Neural cell (in vitro differentiated cells): ENCODE data around the gene ATP2B2. TPM values are rescaled to one million over a fixed set of nuclear protein-coding genes. Genes with fewer than 3 reads are reported as not detected.

Source experiments
- H2AFZ ChIP-seq: fragments of 200-600, 300-800 bp; sonication (generic), shearing (Covaris generic); 2 replicates; pipeline ENCODE4 v1.6.0; 2014; ENCODE audit warnings: low read depth, mild to moderate bottlenecking, antibody characterized with exemption, low read length, moderate library complexity
- H3F3A ChIP-seq: fragments of 200-600 bp; shearing (Covaris generic); 2 replicates; pipeline ENCODE4 v1.6.1; 2016; ENCODE audit warnings: mild to moderate bottlenecking, moderate library complexity, mixed read lengths, antibody characterized with exemption, low read length; ENCODE audit not compliant: insufficient read depth, poor library complexity, severe bottlenecking
- H3K27ac ChIP-seq: fragments of 200-600, 300-800 bp; sonication (generic), shearing (Covaris generic); 2 replicates; pipeline ENCODE4 v1.5.1; 2014; ENCODE audit warnings: mild to moderate bottlenecking, low read length, moderate library complexity
- H3K27me3 ChIP-seq: fragments of 300-800, 200-600 bp; sonication (generic), shearing (Covaris generic); 2 replicates; pipeline ENCODE4 v1.6.0; 2014; ENCODE audit warnings: mild to moderate bottlenecking, low read depth, low read length, moderate library complexity; ENCODE audit not compliant: insufficient read depth
- H3K36me3 ChIP-seq: fragments of 300-800, 200-600 bp; sonication (generic), shearing (Covaris generic); 2 replicates; pipeline ENCODE4 v1.5.1; 2014; ENCODE audit warnings: mild to moderate bottlenecking, antibody characterized with exemption, low read length, moderate library complexity; ENCODE audit not compliant: insufficient read depth
- H3K4me2 ChIP-seq: fragments of 300-800, 200-600 bp; sonication (generic), shearing (Covaris generic); 2 replicates; pipeline ENCODE4 v1.6.0; 2014; ENCODE audit warnings: mild to moderate bottlenecking, low read length
- H3K4me3 ChIP-seq: fragments of 300-800, 200-600 bp; sonication (generic), shearing (Covaris generic); 2 replicates; pipeline ENCODE4 v1.5.1; 2014; ENCODE audit warnings: mild to moderate bottlenecking, low read length, moderate library complexity
- H3K79me2 ChIP-seq: fragments of 200-600 bp; shearing (Covaris generic); replicated peaks from 2 replicates; pipeline ENCODE4 v1.6.0; 2014; ENCODE audit warnings: mild to moderate bottlenecking, low read length, moderate library complexity; ENCODE audit not compliant: insufficient read depth
- H3K9ac ChIP-seq: fragments of 300-800, 200-600 bp; sonication (generic), shearing (Covaris generic); 2 replicates; pipeline ENCODE4 v1.6.1; 2016; ENCODE audit warnings: mild to moderate bottlenecking, low read length, mixed read lengths
- H3K9me2 ChIP-seq: fragments of 200-600 bp; shearing (Covaris generic); 2 replicates; pipeline ENCODE4 v1.6.1; 2016; ENCODE audit warnings: mild to moderate bottlenecking, low read length, mixed read lengths; ENCODE audit not compliant: insufficient read depth
- H3K9me3 ChIP-seq: fragments of 200-600, 300-800 bp; sonication (generic), shearing (Covaris generic); 2 replicates; pipeline ENCODE4 v1.6.1; 2016; ENCODE audit warnings: mild to moderate bottlenecking, mixed run types, low read length, moderate library complexity, mixed read lengths
- H4K20me1 ChIP-seq: fragments of 200-600 bp; shearing (Covaris generic); 2 replicates; pipeline ENCODE4 v1.6.1; 2016; ENCODE audit warnings: mild to moderate bottlenecking, mixed run types; ENCODE audit not compliant: insufficient read depth
- EP300 ChIP-seq: fragments of 450-650 bp; conservative IDR thresholded peaks from 2 replicates; pipeline ENCODE4 v1.6.1; 2014; ENCODE audit warnings: antibody characterized with exemption, mild to moderate bottlenecking, moderate library complexity; ENCODE audit not compliant: poor library complexity, severe bottlenecking
- EZH2 ChIP-seq: fragments of 200-600, 300-800 bp; shearing (Covaris generic), sonication (generic); IDR thresholded peaks from 2 replicates; pipeline ENCODE4 v1.6.1; 2014; ENCODE audit warnings: antibody characterized with exemption, low read length, borderline replicate concordance, mild to moderate bottlenecking; ENCODE audit not compliant: insufficient read depth, poor library complexity, severe bottlenecking
- MXI1 ChIP-seq: fragments of 450-650 bp; conservative IDR thresholded peaks from 2 replicates; pipeline ENCODE4 v1.6.1; 2014; ENCODE audit warnings: antibody characterized with exemption, mild to moderate bottlenecking; ENCODE audit not compliant: poor library complexity, severe bottlenecking
- POLR2AphosphoS5 ChIP-seq: IDR thresholded peaks from 2 replicates; pipeline ENCODE4 v1.6.1; 2012
- RAD21 ChIP-seq: fragments of 450-650 bp; conservative IDR thresholded peaks from 2 replicates; pipeline ENCODE4 v1.6.1; 2014; ENCODE audit warnings: antibody characterized with exemption, mild to moderate bottlenecking, moderate library complexity
- SMC3 ChIP-seq: fragments of 450-650 bp; conservative IDR thresholded peaks from 2 replicates; pipeline ENCODE4 v1.6.1; 2014; ENCODE audit warnings: antibody characterized with exemption, mild to moderate bottlenecking, moderate library complexity; ENCODE audit not compliant: poor library complexity
- TAF1 ChIP-seq: IDR thresholded peaks from 2 replicates; pipeline ENCODE4 v1.6.1; 2012; ENCODE audit warnings: low read depth
- polyA plus RNA-seq: library from polyadenylated mRNA; depleted of rRNA; stranded (reverse); fragments of >200 nt; gene quantifications from 2 replicates; pipeline ENCODE4 v1.2.3, GENCODE V29; 2014
- TF ChIP-seq, protein P1 (sequence below): IDR thresholded peaks from 2 replicates; pipeline ENCODE4 v1.6.1; 2012; ENCODE audit warnings: borderline replicate concordance
- TF ChIP-seq, protein P2 (sequence below): fragments of 450-650 bp; IDR thresholded peaks from 2 replicates; pipeline ENCODE4 v1.5.1; 2014; ENCODE audit warnings: antibody characterized with exemption, mild to moderate bottlenecking, moderate library complexity; ENCODE audit not compliant: poor library complexity, severe bottlenecking

The ATP2B2 gene
- polyA plus RNA-seq, 1 donor from 2014 or later, result 8.3 TPM

DNA sequence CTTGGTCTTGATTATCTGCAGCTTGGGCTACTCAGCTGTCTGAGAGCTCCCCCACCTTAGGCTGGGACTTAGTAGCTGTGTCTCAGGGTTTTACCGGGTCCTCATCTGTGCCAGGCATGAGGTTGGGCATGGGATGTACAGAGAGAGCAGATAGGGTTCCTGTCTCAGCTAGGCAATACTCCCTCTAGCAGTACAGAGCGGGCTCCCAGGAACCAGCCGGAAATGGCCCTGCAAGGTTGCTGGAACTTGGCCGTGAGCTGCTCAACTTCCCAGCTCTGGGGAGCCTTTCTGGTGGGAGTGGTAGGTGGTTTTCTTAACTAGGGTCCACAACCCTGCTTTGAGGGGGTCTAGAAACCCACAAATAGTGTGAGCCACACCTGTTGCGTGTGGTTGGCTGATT lies 58.3 kb downstream of the ATP2B2 start:
- TF ChIP-seq, protein P1, sequence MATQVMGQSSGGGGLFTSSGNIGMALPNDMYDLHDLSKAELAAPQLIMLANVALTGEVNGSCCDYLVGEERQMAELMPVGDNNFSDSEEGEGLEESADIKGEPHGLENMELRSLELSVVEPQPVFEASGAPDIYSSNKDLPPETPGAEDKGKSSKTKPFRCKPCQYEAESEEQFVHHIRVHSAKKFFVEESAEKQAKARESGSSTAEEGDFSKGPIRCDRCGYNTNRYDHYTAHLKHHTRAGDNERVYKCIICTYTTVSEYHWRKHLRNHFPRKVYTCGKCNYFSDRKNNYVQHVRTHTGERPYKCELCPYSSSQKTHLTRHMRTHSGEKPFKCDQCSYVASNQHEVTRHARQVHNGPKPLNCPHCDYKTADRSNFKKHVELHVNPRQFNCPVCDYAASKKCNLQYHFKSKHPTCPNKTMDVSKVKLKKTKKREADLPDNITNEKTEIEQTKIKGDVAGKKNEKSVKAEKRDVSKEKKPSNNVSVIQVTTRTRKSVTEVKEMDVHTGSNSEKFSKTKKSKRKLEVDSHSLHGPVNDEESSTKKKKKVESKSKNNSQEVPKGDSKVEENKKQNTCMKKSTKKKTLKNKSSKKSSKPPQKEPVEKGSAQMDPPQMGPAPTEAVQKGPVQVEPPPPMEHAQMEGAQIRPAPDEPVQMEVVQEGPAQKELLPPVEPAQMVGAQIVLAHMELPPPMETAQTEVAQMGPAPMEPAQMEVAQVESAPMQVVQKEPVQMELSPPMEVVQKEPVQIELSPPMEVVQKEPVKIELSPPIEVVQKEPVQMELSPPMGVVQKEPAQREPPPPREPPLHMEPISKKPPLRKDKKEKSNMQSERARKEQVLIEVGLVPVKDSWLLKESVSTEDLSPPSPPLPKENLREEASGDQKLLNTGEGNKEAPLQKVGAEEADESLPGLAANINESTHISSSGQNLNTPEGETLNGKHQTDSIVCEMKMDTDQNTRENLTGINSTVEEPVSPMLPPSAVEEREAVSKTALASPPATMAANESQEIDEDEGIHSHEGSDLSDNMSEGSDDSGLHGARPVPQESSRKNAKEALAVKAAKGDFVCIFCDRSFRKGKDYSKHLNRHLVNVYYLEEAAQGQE, result no peak
- TF ChIP-seq MXI1, result no peak
- TF ChIP-seq POLR2AphosphoS5, result no peak
- TF ChIP-seq RAD21, result no peak
- TF ChIP-seq TAF1, result no peak
- no peak for TF ChIP-seq EP300
- no peak for TF ChIP-seq EZH2
- TF ChIP-seq, protein P2, sequence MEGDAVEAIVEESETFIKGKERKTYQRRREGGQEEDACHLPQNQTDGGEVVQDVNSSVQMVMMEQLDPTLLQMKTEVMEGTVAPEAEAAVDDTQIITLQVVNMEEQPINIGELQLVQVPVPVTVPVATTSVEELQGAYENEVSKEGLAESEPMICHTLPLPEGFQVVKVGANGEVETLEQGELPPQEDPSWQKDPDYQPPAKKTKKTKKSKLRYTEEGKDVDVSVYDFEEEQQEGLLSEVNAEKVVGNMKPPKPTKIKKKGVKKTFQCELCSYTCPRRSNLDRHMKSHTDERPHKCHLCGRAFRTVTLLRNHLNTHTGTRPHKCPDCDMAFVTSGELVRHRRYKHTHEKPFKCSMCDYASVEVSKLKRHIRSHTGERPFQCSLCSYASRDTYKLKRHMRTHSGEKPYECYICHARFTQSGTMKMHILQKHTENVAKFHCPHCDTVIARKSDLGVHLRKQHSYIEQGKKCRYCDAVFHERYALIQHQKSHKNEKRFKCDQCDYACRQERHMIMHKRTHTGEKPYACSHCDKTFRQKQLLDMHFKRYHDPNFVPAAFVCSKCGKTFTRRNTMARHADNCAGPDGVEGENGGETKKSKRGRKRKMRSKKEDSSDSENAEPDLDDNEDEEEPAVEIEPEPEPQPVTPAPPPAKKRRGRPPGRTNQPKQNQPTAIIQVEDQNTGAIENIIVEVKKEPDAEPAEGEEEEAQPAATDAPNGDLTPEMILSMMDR, result no peak
- TF ChIP-seq SMC3, result no peak
- no peaks in the 10 kb centered on the region for H3K9me3 ChIP-seq
- H3K4me3 ChIP-seq, result no peak overlapping the region
- no peak overlapping the region for H3K27ac ChIP-seq
- no peak overlapping the region for H2AFZ ChIP-seq
- no peaks in the 10 kb centered on the region for H3F3A ChIP-seq
- H3K36me3 ChIP-seq, result no peaks in the 10 kb centered on the region
- no peak overlapping the region for H3K4me2 ChIP-seq
- H3K27me3 ChIP-seq, result no peaks in the 10 kb centered on the region
- H3K9me2 ChIP-seq, result no peaks in the 10 kb centered on the region
- no peaks in the 10 kb centered on the region for H4K20me1 ChIP-seq
- no peaks in the 10 kb centered on the region for H3K79me2 ChIP-seq
- no peak overlapping the region for H3K9ac ChIP-seq

DNA sequence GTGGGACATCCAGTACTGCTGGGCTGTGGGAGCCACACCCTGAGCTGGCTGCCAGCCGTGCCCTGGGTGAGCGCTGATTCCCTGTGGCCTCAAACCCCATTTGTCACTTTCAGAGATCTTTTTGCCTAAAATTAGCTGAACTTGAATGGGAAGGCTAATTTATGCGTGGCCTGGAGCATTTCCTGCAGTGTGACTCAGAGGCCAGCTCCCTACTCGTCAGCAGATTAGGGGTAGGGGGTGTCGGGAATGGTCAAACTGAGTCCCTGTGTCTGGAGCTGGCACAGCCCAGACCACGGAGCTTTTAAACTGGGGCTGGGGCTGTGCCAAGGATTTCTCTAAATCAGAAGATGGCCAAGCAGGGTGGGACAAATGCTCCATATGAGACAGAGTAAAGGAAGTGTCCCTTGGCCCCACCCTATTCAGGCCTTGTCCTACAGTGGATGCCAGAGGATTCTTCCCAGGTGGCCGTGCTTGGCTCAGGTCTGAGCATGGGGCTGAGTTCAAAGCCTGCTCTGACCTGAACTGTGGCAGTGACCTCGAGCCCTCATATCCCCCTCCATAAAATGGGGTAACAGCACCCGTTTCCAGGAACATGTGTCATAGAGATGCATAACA lies 59.7 kb downstream of the ATP2B2 start:
- no peak overlapping the region for H2AFZ ChIP-seq

More for the DNA sequence above, 59.7 kb downstream of the ATP2B2 start:
- no peaks in the 10 kb centered on the region for H3K36me3 ChIP-seq
- no peak overlapping the region for H3K27ac ChIP-seq
- H3K27me3 ChIP-seq, result no peaks in the 10 kb centered on the region
- H3K9me3 ChIP-seq, result no peaks in the 10 kb centered on the region
- no peaks in the 10 kb centered on the region for H4K20me1 ChIP-seq
- H3K4me3 ChIP-seq, result no peak overlapping the region
- no peak overlapping the region for H3K4me2 ChIP-seq
- TF ChIP-seq RAD21 (no peak), EP300 (no peak), SMC3 (no peak)
- TF ChIP-seq, protein P2, result no peak
- no peaks in the 10 kb centered on the region for H3K9me2 ChIP-seq
- H3F3A ChIP-seq, result no peaks in the 10 kb centered on the region
- no peaks in the 10 kb centered on the region for H3K79me2 ChIP-seq
- no peak overlapping the region for H3K9ac ChIP-seq
